Measurements from ENCODE around the gene OR5H1.

The OR5H1 gene

DNA sequence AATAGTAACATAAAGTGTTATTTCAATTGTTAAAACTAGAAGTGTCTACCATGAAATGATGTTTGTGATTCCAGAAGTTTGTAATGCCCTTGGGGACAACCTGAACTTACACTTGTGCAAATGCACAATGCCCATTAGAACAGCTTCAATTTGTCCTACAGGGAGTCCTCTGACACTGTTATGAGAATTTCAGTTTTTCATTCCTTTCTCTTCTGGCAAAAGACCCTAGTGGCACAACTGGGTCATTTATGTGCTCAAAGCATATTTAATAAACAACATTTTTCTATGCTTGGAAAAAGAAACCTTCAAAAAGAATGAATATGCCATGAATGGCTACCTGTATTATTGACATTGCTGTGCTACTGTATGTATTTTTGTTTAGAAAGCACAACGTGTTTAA, at the start of gene OR5H1:
Gene OR5H1 (plus strand): TSS at position 301 of the 400 bp plus-strand sequence. CDS start 1,977 bp downstream, outside the sequence.
- Histone ChIP-seq H3K4me1 (ENCODE audit: control insufficient read depth, insufficient read depth, low read length) (no peaks in the 10 kb centered on the region), H3K4me3 (ENCODE audit: low read depth, low read length) (no peak within 1 kb of the TSS), H3K27ac (ENCODE audit: extremely low read depth, low read depth, low read length) (no peak within 1 kb of the TSS), H3K9me3 (ENCODE audit: control insufficient read depth, insufficient read depth, low read depth, low read length) (no peaks in the 10 kb centered on the region), H3K36me3 (ENCODE audit: control insufficient read depth in 2 of 2, insufficient read depth in 1 of 2, low read length in 2 of 2) (no peaks in the 10 kb centered on the region)
- ChIA-PET CTCF (no interaction called here), POLR2A (no interaction called here)
- TF ChIP-seq, protein P1, sequence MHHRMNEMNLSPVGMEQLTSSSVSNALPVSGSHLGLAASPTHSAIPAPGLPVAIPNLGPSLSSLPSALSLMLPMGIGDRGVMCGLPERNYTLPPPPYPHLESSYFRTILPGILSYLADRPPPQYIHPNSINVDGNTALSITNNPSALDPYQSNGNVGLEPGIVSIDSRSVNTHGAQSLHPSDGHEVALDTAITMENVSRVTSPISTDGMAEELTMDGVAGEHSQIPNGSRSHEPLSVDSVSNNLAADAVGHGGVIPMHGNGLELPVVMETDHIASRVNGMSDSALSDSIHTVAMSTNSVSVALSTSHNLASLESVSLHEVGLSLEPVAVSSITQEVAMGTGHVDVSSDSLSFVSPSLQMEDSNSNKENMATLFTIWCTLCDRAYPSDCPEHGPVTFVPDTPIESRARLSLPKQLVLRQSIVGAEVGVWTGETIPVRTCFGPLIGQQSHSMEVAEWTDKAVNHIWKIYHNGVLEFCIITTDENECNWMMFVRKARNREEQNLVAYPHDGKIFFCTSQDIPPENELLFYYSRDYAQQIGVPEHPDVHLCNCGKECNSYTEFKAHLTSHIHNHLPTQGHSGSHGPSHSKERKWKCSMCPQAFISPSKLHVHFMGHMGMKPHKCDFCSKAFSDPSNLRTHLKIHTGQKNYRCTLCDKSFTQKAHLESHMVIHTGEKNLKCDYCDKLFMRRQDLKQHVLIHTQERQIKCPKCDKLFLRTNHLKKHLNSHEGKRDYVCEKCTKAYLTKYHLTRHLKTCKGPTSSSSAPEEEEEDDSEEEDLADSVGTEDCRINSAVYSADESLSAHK (tag by site-specific recombination; IDR thresholded peaks at IDR 0.05): no peak
- TF ChIP-seq ZNF10 (tag by site-specific recombination; IDR thresholded peaks at IDR 0.05): no peak
- TF ChIP-seq EGR2 (tag by site-specific recombination; IDR thresholded peaks at IDR 0.05; ENCODE audit: low read depth): no peak
- TF ChIP-seq, protein P2, sequence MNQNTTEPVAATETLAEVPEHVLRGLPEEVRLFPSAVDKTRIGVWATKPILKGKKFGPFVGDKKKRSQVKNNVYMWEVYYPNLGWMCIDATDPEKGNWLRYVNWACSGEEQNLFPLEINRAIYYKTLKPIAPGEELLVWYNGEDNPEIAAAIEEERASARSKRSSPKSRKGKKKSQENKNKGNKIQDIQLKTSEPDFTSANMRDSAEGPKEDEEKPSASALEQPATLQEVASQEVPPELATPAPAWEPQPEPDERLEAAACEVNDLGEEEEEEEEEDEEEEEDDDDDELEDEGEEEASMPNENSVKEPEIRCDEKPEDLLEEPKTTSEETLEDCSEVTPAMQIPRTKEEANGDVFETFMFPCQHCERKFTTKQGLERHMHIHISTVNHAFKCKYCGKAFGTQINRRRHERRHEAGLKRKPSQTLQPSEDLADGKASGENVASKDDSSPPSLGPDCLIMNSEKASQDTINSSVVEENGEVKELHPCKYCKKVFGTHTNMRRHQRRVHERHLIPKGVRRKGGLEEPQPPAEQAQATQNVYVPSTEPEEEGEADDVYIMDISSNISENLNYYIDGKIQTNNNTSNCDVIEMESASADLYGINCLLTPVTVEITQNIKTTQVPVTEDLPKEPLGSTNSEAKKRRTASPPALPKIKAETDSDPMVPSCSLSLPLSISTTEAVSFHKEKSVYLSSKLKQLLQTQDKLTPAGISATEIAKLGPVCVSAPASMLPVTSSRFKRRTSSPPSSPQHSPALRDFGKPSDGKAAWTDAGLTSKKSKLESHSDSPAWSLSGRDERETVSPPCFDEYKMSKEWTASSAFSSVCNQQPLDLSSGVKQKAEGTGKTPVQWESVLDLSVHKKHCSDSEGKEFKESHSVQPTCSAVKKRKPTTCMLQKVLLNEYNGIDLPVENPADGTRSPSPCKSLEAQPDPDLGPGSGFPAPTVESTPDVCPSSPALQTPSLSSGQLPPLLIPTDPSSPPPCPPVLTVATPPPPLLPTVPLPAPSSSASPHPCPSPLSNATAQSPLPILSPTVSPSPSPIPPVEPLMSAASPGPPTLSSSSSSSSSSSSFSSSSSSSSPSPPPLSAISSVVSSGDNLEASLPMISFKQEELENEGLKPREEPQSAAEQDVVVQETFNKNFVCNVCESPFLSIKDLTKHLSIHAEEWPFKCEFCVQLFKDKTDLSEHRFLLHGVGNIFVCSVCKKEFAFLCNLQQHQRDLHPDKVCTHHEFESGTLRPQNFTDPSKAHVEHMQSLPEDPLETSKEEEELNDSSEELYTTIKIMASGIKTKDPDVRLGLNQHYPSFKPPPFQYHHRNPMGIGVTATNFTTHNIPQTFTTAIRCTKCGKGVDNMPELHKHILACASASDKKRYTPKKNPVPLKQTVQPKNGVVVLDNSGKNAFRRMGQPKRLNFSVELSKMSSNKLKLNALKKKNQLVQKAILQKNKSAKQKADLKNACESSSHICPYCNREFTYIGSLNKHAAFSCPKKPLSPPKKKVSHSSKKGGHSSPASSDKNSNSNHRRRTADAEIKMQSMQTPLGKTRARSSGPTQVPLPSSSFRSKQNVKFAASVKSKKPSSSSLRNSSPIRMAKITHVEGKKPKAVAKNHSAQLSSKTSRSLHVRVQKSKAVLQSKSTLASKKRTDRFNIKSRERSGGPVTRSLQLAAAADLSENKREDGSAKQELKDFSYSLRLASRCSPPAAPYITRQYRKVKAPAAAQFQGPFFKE (tag by site-specific recombination; IDR thresholded peaks at IDR 0.05; ENCODE audit: borderline replicate concordance): no peak
- TF ChIP-seq, protein P3, sequence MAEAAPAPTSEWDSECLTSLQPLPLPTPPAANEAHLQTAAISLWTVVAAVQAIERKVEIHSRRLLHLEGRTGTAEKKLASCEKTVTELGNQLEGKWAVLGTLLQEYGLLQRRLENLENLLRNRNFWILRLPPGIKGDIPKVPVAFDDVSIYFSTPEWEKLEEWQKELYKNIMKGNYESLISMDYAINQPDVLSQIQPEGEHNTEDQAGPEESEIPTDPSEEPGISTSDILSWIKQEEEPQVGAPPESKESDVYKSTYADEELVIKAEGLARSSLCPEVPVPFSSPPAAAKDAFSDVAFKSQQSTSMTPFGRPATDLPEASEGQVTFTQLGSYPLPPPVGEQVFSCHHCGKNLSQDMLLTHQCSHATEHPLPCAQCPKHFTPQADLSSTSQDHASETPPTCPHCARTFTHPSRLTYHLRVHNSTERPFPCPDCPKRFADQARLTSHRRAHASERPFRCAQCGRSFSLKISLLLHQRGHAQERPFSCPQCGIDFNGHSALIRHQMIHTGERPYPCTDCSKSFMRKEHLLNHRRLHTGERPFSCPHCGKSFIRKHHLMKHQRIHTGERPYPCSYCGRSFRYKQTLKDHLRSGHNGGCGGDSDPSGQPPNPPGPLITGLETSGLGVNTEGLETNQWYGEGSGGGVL (tag by site-specific recombination; IDR thresholded peaks at IDR 0.05): no peak
- no peak for TF ChIP-seq ZNF426 (tag by site-specific recombination; IDR thresholded peaks at IDR 0.05)
- no peak for TF ChIP-seq ZNF112 (tag by site-specific recombination; IDR thresholded peaks at IDR 0.05)
- TF ChIP-seq ZNF404 (tag by site-specific recombination; IDR thresholded peaks at IDR 0.05): no peak

DNA sequence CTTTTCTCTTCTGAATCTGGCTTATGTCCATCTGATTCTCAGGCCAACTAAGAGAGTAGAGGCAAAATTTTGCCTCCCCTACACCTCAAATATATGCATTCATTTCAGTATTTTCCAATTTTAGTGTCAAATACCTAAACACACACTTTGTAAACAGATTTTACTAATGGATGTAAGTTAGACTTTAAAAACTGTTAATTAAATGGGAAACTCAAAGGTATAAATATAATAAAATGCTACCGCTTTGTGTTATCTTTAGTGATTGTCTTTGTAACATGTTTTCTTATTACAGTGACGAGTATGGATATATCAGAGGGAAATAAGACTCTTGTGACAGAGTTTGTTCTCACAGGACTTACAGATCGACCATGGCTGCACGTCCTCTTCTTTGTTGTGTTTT, 43.6 kb upstream of the OR5H1 start, which contains the start of gene OR5AC2:
Gene OR5AC2 (plus strand): TSS at position 301 of the 400 bp plus-strand sequence. CDS start 0 bp downstream, at position 301.
- TF ChIP-seq ZNF626 (tag by site-specific recombination; IDR thresholded peaks at IDR 0.05) (no peak), ZNF202 (tag by site-specific recombination; IDR thresholded peaks at IDR 0.05; ENCODE audit: borderline replicate concordance) (no peak)
- no peaks in the 10 kb centered on the region for H3K36me3 ChIP-seq (ENCODE audit: control insufficient read depth in 2 of 2, insufficient read depth in 1 of 2, low read length in 2 of 2)
- POLR2A ChIA-PET: no interaction called here
- no peaks in the 10 kb centered on the region for H3K4me1 ChIP-seq (ENCODE audit: control insufficient read depth, insufficient read depth, low read length)
- CTCF ChIA-PET: no interaction called here
- H3K9me3 ChIP-seq (ENCODE audit: control insufficient read depth, insufficient read depth, low read depth, low read length): no peaks in the 10 kb centered on the region
- H3K27ac ChIP-seq (ENCODE audit: extremely low read depth, low read depth, low read length): no peak within 1 kb of the TSS
- H3K4me3 ChIP-seq (ENCODE audit: low read depth, low read length): no peak within 1 kb of the TSS

DNA sequence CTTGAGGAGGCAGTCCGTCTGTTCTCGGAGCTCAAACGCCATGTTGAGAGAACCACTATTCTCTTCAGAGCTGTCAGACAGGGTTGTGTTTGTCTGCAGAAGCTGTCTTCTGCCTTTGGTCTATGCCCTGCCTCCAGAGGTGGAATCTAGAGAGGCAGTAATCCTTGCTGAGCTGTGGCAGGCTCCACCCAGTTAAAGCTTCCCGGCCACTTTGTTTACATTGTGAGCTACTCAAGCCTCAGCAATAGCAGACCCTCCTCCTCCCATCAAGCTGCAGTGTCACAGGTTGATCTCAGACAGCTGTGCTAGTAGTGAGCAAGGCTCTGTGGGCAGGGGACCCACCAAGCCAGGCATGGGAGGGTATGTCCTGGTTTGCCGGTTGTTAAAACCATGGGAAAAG, 34.6 kb upstream of the OR5H1 start:
- ChIA-PET CTCF (no interaction called here), POLR2A (no interaction called here)
- TF ChIP-seq, protein P3 (tag by site-specific recombination; IDR thresholded peaks at IDR 0.05): no peak
- no peak for TF ChIP-seq ZBTB20 (tag by site-specific recombination; IDR thresholded peaks at IDR 0.05)
- TF ChIP-seq GLI4 (tag by site-specific recombination; IDR thresholded peaks at IDR 0.05): no peak
- no peak for TF ChIP-seq KLF10 (tag by site-specific recombination; IDR thresholded peaks at IDR 0.05)
- H3K36me3 ChIP-seq (ENCODE audit: control insufficient read depth in 2 of 2, insufficient read depth in 1 of 2, low read length in 2 of 2): no peaks in the 10 kb centered on the region
- no peaks in the 10 kb centered on the region for H3K9me3 ChIP-seq (ENCODE audit: control insufficient read depth, insufficient read depth, low read depth, low read length)
- H3K27ac ChIP-seq (ENCODE audit: extremely low read depth, low read depth, low read length): no peak overlapping the region
- no peak overlapping the region for H3K4me3 ChIP-seq (ENCODE audit: low read depth, low read length)
- no peaks in the 10 kb centered on the region for H3K4me1 ChIP-seq (ENCODE audit: control insufficient read depth, insufficient read depth, low read length)
